Esophagus squamous epithelium (tissue), 5 donors: ENCODE results near the gene RSBN1L. TPM values are rescaled to one million over a fixed set of nuclear protein-coding genes. Genes with fewer than 3 reads are reported as not detected.
"Not testable (repeated sequence)": the region's sequence is repeated elsewhere in the genome, so short reads cannot be mapped to it uniquely, and the experiment has no call there.

Source experiments
- DNase-seq: peaks from one replicate; lab custom pipeline; 2025; lab: John Stamatoyannopoulos, UW
- H3K27ac ChIP-seq, 4 donors: fragments of 200-600 bp; sonication (generic); one replicate each; pipeline ENCODE4 v1.5.1; 2016 to 2019; ENCODE audit warnings: mild to moderate bottlenecking in 1 of 4
- H3K27me3 ChIP-seq, 4 donors: fragments of 200-600 bp; sonication (generic); 1 replicate in 3 of 4; 2 replicates in 1 of 4; pipeline versions ENCODE4 v1.5.1 to v1.6.0; 2017 to 2021; ENCODE audit warnings: antibody characterized with exemption in 1 of 4
- H3K36me3 ChIP-seq, 3 donors: fragments of 200-600 bp; sonication (generic); one replicate each; pipeline ENCODE4 v1.5.1; 2016 to 2019
- H3K4me1 ChIP-seq, 3 donors: fragments of 200-600 bp; sonication (generic); one replicate each; pipeline ENCODE4 v1.5.1; 2017 to 2019
- H3K4me3 ChIP-seq, 4 donors: fragments of 200-600 bp; sonication (generic); 1 replicate in 3 of 4; 2 replicates in 1 of 4; pipeline ENCODE4 v1.5.1; 2016 to 2019; ENCODE audit warnings: mild to moderate bottlenecking in 2 of 4, moderate library complexity in 1 of 4
- H3K9me3 ChIP-seq, 3 donors: fragments of 200-600 bp; sonication (generic); one replicate each; pipeline ENCODE4 v1.5.1; 2016 to 2019
- POLR2A ChIP-seq, 4 donors: fragments of 450-650 bp; IDR thresholded peaks; one replicate each; pipeline ENCODE4 v1.6.1; 2017; ENCODE audit warnings: antibody characterized with exemption in 4 of 4, mild to moderate bottlenecking in 4 of 4, moderate library complexity in 3 of 4
- WGBS, 2 donors: methylation state at CpG; one replicate each; pipeline ENCODE4 v1.1.5; 2018; 5-methylcytosine and 5-hydroxymethylcytosine counted together
- intact Hi-C: fragments of 100-400 bp; cut with DNase I; formaldehyde crosslinking; loops from one replicate; pipeline ENCODE4 v1.15.0; 2022
- total RNA-seq, 4 donors: library from RNA; depleted of rRNA; stranded (reverse); fragments of >200 nt; gene quantifications; one replicate each; pipeline ENCODE4 v1.1.0, GENCODE V29; 2016
- TF ChIP-seq, protein P1 (sequence below), 6 experiments: fragments of 450-650 bp in 4 of 6; fragments of 200-600 bp in 2 of 6; sonication (generic) in 2 of 6; IDR thresholded peaks; one replicate each; pipeline ENCODE4 v1.5.1; 2016 to 2019; ENCODE audit warnings: antibody characterized with exemption in 6 of 6, mild to moderate bottlenecking in 4 of 6, moderate library complexity in 4 of 6
- donor health status: DM: yes; HTN: yes; CAD: no.

RSBN1L gene
- total RNA-seq, 4 donors from 2014 or later: 10.8 to 22.9 (median 14.1) TPM

- Histone ChIP-seq H3K36me3 (peaks cover 0 to 25% (median 0%) of the 10 kb centered on the region in 3 donors), H3K27ac (no peak overlapping the region), H3K4me1 (peaks cover 0 to 19% (median 4%) of the 10 kb centered on the region in 3 donors), H3K27me3 (no peaks in the 10 kb centered on the region), H3K4me3 (no peak overlapping the region), H3K9me3 (no peaks in the 10 kb centered on the region)
- intact Hi-C loops: no loop called here
- WGBS, 2 donors: 89 to 94% methylated on average over 3 of the region's 3 CpGs
- no peak for TF ChIP-seq POLR2A (IDR thresholded peaks at IDR 0.05)
- TF ChIP-seq, protein P1, sequence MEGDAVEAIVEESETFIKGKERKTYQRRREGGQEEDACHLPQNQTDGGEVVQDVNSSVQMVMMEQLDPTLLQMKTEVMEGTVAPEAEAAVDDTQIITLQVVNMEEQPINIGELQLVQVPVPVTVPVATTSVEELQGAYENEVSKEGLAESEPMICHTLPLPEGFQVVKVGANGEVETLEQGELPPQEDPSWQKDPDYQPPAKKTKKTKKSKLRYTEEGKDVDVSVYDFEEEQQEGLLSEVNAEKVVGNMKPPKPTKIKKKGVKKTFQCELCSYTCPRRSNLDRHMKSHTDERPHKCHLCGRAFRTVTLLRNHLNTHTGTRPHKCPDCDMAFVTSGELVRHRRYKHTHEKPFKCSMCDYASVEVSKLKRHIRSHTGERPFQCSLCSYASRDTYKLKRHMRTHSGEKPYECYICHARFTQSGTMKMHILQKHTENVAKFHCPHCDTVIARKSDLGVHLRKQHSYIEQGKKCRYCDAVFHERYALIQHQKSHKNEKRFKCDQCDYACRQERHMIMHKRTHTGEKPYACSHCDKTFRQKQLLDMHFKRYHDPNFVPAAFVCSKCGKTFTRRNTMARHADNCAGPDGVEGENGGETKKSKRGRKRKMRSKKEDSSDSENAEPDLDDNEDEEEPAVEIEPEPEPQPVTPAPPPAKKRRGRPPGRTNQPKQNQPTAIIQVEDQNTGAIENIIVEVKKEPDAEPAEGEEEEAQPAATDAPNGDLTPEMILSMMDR (IDR thresholded peaks at IDR 0.05): no peak
- no peak for DNase-seq
Measured at GRCh38 chr7:77710067-77710466, 13.8 kb downstream of the RSBN1L start.

DNA sequence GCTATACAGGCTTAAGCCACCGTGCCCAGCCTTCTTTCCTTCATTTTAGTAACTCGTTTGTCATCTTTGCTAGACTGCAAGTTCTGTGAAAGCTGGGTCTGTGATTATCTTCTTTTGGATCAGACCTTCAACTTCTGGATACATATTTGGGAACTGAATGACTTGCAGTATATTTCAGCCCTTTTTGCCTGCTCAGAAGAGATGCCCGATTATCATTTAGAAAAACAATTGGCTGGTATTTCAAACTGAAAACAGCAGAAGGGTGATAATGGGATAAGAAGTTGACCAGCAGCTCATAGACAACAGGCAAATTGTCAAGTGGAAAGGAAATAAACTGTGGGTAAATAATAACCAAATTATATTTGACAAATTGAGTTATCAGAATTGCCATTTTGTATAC lies 14.6 kb downstream of the RSBN1L start:
- intact Hi-C loops: no loop called here
- no peak for TF ChIP-seq POLR2A (IDR thresholded peaks at IDR 0.05)
- TF ChIP-seq, protein P1 (IDR thresholded peaks at IDR 0.05): no peak
- H3K27ac ChIP-seq: no peak overlapping the region
- WGBS, 2 donors: 67 to 88% methylated on average over 3 of the region's 3 CpGs
- H3K36me3 ChIP-seq: peaks cover 0 to 22% (median 0%) of the 10 kb centered on the region in 3 donors
- DNase-seq: no peak
- no peaks in the 10 kb centered on the region for H3K9me3 ChIP-seq
- no peak overlapping the region for H3K4me3 ChIP-seq
- no peaks in the 10 kb centered on the region for H3K27me3 ChIP-seq
- H3K4me1 ChIP-seq: peaks cover 0 to 26% (median 4%) of the 10 kb centered on the region in 3 donors

DNA sequence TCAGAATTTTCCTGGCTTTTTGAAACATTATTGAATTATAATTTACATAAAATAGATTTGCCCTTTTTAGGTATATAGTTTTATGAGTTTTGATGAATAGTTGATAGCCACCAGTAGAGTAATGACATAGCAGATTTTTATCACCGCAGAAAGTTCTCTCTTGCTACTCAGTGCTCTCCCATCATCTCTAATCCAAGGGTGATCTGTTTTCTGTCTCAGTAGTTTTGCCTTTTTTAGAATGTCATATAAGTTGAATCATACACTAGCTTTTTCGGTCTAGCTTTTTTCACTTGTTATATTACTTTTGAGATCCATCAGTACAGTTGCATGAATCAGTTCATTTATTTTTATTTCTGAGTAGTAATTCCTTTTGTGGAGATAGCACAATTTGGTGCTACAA lies 17.9 kb downstream of the RSBN1L start:
- TF ChIP-seq POLR2A (IDR thresholded peaks at IDR 0.05): no peak
- TF ChIP-seq, protein P1 (IDR thresholded peaks at IDR 0.05): no peak
- DNase-seq: no peak
- WGBS, 2 donors: 91 to 96% methylated on average over 2 of the region's 2 CpGs
- H3K27me3 ChIP-seq: no peaks in the 10 kb centered on the region
- H3K27ac ChIP-seq: no peak overlapping the region
- no peak overlapping the region for H3K4me3 ChIP-seq
- no peaks in the 10 kb centered on the region for H3K9me3 ChIP-seq
- intact Hi-C loops: no loop called here
- peaks cover 0 to 15% (median 0%) of the 10 kb centered on the region in 3 donors for H3K36me3 ChIP-seq
- H3K4me1 ChIP-seq: peaks cover 0 to 32% (median 4%) of the 10 kb centered on the region in 3 donors

DNA sequence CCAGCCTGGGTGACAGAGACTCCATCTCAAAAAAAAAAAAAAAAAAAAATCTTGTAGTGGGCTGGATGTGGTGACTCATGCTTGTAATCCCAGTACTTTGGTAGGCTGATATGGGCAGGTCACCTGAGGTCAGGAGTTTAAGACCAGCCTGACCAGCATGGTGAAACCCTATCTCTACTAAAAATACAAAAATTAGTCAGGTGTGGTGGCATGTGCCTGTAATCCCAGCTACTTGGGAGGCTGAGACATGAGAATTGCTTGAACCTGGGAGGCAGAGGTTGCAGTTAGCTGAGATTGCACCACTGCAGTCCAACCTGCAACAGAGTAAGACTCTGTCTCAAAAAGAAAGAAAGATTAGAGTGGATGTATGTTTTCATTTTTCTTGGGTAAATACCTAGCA lies 18.7 kb downstream of the RSBN1L start:
- H3K9me3 ChIP-seq, H3K27me3 ChIP-seq, H3K27ac ChIP-seq, H3K4me3 ChIP-seq, intact Hi-C loops, DNase-seq: not testable (repeated sequence)
- peaks cover 0 to 15% (median 0%) of the 10 kb centered on the region in 3 donors for H3K36me3 ChIP-seq
- peaks cover 0 to 33% (median 4%) of the 10 kb centered on the region in 3 donors for H3K4me1 ChIP-seq

DNA sequence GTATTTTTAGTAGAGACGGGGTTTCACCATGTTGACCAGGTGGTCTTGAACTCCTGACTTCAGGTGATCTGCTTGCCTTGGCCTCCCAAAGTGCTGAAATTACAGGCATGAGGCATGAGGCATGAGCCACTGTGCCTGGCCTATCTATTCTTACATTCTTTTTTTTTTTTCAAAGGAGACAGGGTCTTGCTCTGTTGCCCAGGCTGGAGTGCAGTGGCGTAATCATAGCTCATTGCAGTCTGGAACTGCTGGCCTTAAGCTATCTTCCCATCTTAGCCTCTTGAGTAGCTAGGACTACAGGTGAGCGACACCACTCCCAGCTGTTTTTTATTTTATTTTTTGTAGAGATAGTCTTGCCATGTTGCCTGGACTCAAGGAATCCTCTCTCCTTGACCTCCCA lies 20.5 kb downstream of the RSBN1L start:
- Histone ChIP-seq H3K27ac (no peak overlapping the region), H3K9me3 (no peaks in the 10 kb centered on the region), H3K27me3 (no peaks in the 10 kb centered on the region), H3K36me3 (no peaks in the 10 kb centered on the region), H3K4me1 (peaks cover 0 to 52% (median 3%) of the 10 kb centered on the region in 3 donors), H3K4me3 (no peak overlapping the region)
- TF ChIP-seq POLR2A (IDR thresholded peaks at IDR 0.05): no peak
- TF ChIP-seq, protein P1 (IDR thresholded peaks at IDR 0.05): no peak
- 92 to 96% methylated on average over 3 of the region's 3 CpGs for WGBS, 2 donors
- intact Hi-C loops: no loop called here
- DNase-seq: no peak

GRCh38 chr7:77717566-77717965 lies 21.3 kb downstream of the RSBN1L start:
- H3K27ac ChIP-seq, H3K27me3 ChIP-seq, intact Hi-C loops, DNase-seq, H3K4me3 ChIP-seq, H3K9me3 ChIP-seq, H3K36me3 ChIP-seq: not testable (repeated sequence)
- H3K4me1 ChIP-seq: peaks cover 0 to 60% (median 3%) of the 10 kb centered on the region in 3 donors
- 86 to 94% methylated on average over 5 of the region's 5 CpGs for WGBS, 2 donors
